HG03558 (cell line): ENCODE data around the gene DOCK1.
A peak's percentile ranks its signal among the peaks of the same experiment; 100 is the strongest.

Experiments
- ATAC-seq: cut with Tn5 transposase; IDR thresholded peaks from one replicate; pipeline ENCODE4 v1.9.1; 2021; ENCODE audit warnings: moderate number of reproducible peaks; ENCODE audit not compliant: unreplicated experiment; ENCODE audit errors: extremely low read depth

Gene DOCK1

DNA sequence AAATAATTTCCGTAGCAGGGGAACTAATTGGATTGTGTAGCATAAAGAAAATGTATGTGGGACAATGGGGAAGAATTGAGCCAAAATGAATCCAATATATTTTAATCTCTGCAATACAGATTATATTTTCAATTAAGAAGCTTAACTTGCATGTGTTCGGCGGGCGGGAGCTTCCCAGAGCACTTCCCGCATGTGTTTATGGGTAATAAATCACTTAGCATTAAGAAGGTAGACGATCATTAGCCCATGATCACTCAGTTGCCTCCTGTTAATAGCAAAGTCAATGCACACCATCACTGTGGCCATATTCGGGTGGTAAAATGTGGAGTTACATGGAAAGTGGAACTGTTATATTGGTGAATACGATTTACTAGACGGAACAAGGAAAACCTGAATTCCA is 414.0 kb downstream of the DOCK1 start:
- ATAC-seq, result no peak

DNA sequence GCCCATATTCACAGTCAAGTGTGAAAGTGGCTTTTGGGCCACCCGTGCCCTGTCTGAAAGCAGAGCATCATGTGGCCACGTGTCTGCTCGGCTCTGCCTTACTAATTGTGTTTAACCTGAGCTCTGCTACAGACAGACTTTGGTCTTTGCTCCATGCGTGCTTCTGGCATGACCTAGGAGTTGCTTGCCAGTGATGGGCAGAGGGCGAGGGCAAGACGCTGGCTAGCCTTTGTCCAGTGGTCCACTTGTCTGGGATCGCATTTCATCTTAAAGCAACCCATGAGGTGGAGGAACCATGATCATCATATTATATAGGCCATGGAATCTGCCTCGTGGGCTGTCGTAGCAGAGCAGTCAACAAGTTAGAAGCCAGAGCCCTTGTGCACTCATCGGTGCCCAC is 414.5 kb downstream of the DOCK1 start:
- ATAC-seq, result no peak

GRCh38 chr10:127320176-127320575 is 414.9 kb downstream of the DOCK1 start:
- ATAC-seq, result no peak

DNA sequence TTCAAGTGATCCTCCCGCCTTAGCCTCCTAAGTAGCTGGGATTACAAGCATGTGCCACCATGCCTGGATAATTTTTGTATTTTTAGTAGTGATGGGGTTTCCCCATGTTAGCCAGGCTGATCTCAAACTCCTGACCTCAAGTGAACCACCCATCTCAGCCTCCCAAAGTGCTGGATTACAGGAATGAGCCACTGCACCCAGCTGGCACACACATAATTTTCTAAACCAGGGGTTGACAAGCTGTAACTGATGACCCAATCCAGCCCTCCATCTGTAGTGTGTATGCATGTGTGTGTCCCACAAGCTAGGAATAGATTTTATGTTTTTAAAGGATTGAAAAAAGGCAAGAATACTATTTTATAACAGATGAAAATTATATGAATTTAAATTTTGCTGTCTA is 417.1 kb downstream of the DOCK1 start:
- ATAC-seq, result no peak

GRCh38 chr10:127325506-127325905 is 420.3 kb downstream of the DOCK1 start:
- no peak for ATAC-seq

- ATAC-seq, result no peak
These were observed 421.7 kb downstream of the DOCK1 start for GRCh38 chr10:127326883-127327282.

GRCh38 chr10:127331696-127332095 is 426.5 kb downstream of the DOCK1 start:
- no peak for ATAC-seq

GRCh38 chr10:127332631-127333030 is 427.4 kb downstream of the DOCK1 start:
- no peak for ATAC-seq

GRCh38 chr10:127337801-127338200 is 432.6 kb downstream of the DOCK1 start:
- ATAC-seq, result no peak

- ATAC-seq, result no peak
These were observed 433.3 kb downstream of the DOCK1 start for GRCh38 chr10:127338399-127339110.

DNA sequence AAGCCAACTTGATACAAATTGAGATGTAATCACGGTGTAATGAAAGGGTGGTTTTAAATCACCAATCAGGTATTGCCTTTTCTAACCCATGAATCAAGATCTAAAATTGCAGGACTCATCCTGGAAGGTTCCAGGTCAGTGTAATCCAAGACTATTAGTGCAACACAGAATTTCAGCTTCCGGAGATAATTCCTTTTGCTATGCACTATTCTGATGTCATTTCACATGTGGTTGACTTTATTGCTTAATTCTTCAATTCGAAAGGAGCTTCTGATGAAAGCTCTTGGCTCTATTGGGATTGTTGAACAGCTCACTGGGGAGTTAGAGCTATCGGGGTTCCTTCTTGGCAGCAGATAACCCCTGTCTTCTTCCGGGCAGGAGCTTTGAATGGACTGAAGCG is 438.6 kb downstream of the DOCK1 start:
- ATAC-seq, result no peak

DNA sequence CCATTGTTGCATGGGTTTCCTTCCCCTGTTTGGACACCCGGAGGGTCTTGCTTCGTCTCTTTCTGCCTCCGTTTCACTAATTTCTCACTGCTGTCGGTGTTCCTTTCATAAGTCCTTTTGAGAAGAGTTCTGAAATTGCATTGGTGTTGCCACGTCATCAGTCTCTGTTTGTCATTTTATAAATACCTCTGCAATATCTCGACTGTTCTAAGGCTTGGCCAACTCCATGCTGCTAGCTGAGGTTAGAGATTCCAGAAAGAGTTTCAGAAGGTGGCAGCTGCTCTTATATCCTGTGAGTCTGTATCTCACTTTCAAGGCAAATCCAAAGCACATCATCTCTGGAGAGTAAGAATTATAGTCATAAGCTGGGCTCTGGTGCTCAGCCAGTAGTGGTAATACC is 439.1 kb downstream of the DOCK1 start:
- ATAC-seq, result no peak

GRCh38 chr10:127345231-127345965 is 440.2 kb downstream of the DOCK1 start:
- ATAC-seq, result no peak

DNA sequence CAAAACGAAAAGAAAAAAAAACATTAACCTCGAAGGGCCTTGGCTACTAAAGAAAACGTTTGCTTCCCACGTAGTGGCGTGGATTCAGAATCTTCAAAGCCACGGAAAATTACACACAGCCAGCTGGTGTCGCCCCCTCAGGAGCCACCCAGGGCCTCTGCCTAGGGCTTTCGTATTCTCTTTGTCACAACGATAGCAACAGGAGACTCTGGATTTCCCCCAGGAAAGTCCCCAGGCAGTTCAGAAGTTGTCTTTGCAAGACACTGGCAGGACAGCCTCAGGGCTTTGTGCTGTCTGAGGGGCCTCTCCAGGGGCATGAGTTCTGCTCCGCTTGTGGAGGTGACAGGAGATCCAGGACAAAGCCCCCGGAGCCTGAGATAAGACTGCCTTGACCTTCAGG is 441.4 kb downstream of the DOCK1 start:
- ATAC-seq, result peak; percentile 56

DNA sequence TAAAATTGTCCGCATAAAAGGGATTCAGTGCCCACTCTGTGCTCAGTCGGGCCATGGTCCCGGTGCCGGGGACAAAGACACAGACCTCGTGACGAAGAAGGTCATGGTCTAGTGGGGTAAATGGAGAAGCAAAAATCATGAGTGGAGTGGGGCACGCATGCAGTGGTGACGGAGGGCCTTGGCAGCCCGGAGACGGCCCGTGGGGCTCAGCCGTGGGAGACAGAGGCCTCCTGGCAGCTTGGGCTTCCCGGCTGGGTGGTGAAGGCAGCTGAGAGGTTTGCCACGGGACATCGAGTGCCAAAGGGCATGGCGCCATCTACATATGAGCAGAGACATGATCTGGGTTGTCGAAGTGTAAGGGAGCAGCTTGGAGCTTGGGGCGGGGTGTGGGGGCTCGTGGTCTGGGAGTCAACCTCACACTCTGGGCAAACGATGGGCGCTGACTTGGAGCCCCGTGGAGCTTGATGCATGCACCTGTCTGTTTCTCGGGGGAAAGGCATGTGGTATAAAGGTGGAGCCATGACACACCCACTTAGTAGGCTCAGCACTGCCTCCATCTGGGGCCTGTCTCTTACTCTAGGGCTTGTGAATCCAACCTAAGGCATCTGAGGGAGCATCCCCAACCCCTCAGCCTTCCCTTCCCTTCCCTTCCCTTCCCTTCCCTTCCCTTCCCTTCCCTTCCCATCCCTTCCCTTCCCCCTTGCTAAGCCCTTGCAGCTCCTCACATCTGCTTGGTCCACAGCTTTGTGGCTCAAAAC is 442.2 kb downstream of the DOCK1 start:
- no peak for ATAC-seq

GRCh38 chr10:127349737-127350136 is 444.5 kb downstream of the DOCK1 start:
- no peak for ATAC-seq

DNA sequence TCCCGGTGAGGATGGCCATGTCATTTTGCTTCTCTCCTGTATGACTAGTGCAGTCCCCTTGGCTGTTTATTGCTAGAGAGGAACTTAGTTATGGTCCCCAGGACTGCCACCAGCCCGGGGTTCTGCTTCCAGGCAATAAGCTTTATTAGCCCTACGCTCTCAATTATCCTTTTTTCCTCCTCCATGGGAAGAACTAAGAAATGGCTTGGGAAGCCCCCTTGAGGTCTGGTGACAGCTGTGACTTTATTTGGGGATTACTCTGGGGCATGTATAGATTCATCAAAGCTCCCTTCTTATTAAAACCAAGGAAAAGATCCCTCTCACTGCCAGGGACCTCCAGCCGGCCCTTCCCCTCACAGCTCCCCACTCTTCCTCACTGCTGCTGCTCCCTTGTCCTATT is 446.3 kb downstream of the DOCK1 start:
- no peak for ATAC-seq

- ATAC-seq, result no peak
These were observed 448.3 kb downstream of the DOCK1 start for GRCh38 chr10:127353544-127353943.

DNA sequence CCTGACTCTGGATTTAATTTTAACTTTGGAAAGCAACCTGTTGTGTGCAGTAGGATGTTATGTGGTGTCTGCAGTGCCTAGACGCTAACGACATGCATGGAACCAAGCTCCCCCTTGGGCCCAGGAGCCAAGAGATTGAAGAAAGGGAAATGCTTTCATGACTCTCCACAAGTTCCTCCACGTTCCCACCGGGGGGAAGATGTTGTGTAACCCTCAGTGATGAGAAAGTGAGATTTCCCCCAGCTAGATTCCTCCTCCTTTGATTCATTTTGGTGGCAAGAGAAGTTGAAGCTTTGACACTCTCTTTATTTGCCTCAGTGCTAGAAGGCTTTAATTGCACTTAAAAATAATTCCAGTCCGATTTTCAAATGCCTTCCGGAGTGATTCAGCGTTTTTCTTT is 449.0 kb downstream of the DOCK1 start:
- no peak for ATAC-seq

DNA sequence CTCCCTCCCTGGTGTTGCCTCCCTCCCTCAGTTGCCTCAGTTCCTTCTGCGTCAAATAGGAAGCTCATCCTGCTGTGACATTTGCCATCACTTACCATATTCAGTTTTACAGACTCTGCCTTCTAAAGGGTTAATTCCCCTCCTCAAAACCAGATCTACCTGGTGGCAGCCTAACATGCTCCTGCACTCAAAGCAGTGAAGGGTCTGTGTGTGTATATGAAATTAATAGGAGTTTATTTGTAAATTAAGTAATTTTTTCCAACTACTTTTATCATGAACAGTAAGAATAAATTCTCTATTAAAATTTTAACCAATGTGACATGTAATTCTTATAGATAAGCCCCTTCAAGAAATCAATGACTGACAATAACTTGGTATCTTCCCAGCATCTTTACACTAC is 449.8 kb downstream of the DOCK1 start:
- no peak for ATAC-seq

GRCh38 chr10:127356360-127356759 is 451.1 kb downstream of the DOCK1 start:
- no peak for ATAC-seq
